Neural progenitor cell (in vitro differentiated cells): ENCODE measurements around the gene PCBD2.

Source experiments
- EZH2 ChIP-seq: fragments of 200-600 bp; sonication (generic); IDR thresholded peaks from 2 replicates; pipeline ENCODE4 v1.6.1; 2017; ENCODE audit warnings: antibody characterized with exemption, mild to moderate bottlenecking, moderate library complexity
- EZH2phosphoT487 ChIP-seq: fragments of 200-600 bp; sonication (generic); IDR thresholded peaks from 2 replicates; pipeline ENCODE4 v1.6.1; 2017; ENCODE audit warnings: antibody characterized with exemption

DNA sequence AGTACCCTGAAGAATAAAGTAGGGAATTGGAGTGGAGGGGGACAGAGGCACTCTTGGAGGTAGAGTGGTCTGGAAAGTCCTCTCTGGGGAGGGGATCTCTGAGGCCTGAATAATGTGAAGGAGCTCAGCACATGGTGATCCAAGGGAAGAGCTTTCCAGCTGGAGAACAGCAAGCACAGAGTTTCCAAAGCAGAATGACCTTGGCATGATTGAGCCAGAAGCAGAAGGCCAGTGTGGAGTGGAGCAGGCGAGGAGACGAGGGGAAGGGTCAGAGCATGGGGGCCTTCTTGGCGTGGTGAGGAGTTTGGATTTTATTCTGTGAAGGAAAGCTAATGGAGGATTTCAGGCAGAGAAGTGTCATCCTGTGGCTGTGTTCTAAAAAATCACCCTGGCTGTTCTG, 8.3 kb downstream of the PCBD2 start:
- TF ChIP-seq EZH2phosphoT487: no peak
- no peak for TF ChIP-seq EZH2
